Retinal pigment epithelial cell (primary cell): ENCODE results near the gene BCL11B.

Experiments used
- DNase-seq: peaks from one replicate; pipeline ENCODE4 v3.0.0-alpha.2; 2010; ENCODE audit warnings: low read depth
- H3K4me3 ChIP-seq: 2 replicates; pipeline ENCODE4 v1.5.1; 2011; ENCODE audit warnings: mild to moderate bottlenecking, low read length, control low read depth, moderate library complexity
- CTCF ChIP-seq: conservative IDR thresholded peaks from 2 replicates; pipeline ENCODE4 v1.5.1; 2011; ENCODE audit warnings: low read depth, low read length, control low read depth, inconsistent platforms

The BCL11B gene

GRCh38 chr14:99247772-99248171, 24.2 kb downstream of the BCL11B start:
- TF ChIP-seq CTCF: no peak
- no peak for DNase-seq
- no peak overlapping the region for H3K4me3 ChIP-seq

DNA sequence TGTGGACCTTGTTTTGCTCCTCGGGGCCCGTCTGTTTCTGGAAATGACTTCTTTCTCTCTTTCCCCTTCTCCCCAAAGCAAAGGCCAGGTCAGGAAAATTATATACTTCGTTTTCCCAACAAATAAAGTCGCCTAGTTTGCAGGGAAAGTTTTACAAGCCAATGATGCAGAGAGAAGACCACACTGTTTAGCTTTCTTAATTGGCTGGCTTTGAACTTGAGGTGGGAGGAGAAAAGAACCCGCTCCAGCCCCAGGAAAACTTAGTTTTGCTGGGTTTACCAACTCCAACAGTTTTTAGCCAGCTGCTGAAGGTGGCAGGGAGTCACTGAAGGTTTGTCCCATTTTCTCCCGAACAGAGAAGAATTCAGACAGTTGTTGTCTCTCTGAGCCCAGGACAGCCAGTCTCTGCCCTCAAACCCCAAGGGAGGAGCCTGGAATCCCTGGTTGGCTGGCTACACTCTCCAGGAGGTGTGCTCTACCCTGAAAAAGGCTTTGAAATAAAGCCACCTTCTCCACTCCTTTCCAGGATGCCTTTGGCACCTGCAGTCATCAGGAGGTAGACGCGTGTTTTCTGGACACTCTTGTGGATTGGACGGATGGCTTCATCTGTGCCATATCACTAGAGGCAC, 24.8 kb downstream of the BCL11B start:
- no peak for TF ChIP-seq CTCF
- peak overlapping the region; percentile 53 for H3K4me3 ChIP-seq
- no peak for DNase-seq

DNA sequence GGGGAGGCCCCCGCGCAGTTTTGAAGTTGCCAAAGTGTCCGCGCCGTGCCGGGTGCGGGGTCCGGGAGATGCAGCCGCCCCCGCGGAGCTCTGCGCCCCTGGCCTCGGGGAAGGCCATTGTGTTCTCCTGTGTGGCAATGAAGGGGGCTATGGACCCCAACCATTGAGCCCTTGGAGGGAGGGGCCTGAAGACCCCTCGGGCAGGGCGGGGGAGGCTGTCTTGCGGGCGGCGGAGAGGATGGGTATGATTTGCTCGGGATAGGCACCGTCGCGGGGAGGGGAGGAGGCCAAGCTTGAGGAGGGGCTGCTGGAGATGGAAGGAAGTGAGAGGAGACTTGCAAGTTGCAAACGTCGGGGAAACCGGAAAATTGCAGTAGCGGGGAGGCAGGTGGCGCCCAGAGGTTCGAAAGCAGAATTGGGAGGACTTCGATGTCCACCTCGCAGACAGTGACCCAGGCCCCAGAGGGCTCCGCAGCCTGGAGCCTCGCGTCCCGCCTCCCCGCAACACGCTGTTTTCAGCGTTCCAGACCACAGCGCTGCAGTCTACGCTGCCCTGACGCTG, 25.4 kb downstream of the BCL11B start:
- DNase-seq: no peak
- TF ChIP-seq CTCF: no peak
- H3K4me3 ChIP-seq: peak overlapping the region; percentile 53

GRCh38 chr14:99245564-99246511, 26.2 kb downstream of the BCL11B start:
- TF ChIP-seq CTCF: no peak
- H3K4me3 ChIP-seq: peak overlapping the region; percentile 53
- DNase-seq: no peak

GRCh38 chr14:99244941-99245563, 26.9 kb downstream of the BCL11B start:
- no peak for TF ChIP-seq CTCF
- peak overlapping the region; percentile 53 for H3K4me3 ChIP-seq
- DNase-seq: no peak

- DNase-seq: no peak
- TF ChIP-seq CTCF: no peak
Measured at GRCh38 chr14:99244367-99244901, 27.6 kb downstream of the BCL11B start.

More at GRCh38 chr14:99244367-99244901, 27.6 kb downstream of the BCL11B start:
- H3K4me3 ChIP-seq: no peak overlapping the region
